Aorta (tissue), 5 donors: ENCODE results near the gene TUBD1. TPM values are rescaled to one million over a fixed set of nuclear protein-coding genes. Genes with fewer than 3 reads are reported as not detected.
"Not testable (repeated sequence)": the region's sequence is repeated elsewhere in the genome, so short reads cannot be mapped to it uniquely, and the experiment has no call there.

ENCODE experiments used
- ATAC-seq: fragments of 200-7000 bp; cut with Tn5 transposase; one replicate; pipeline ENCODE4 v1.9.1; 2022; ENCODE audit warnings: moderate library complexity; ENCODE audit not compliant: low FRiP score
- DNase-seq, 2 donors: peaks; one replicate each; pipeline ENCODE4 v3.0.0-alpha.2; 2020
- H3K27ac ChIP-seq, 2 donors: one replicate each; pipeline ENCODE4 v1.5.1; 2013; ENCODE audit warnings: low read length in 2 of 2, mild to moderate bottlenecking in 2 of 2, moderate library complexity in 2 of 2, control low read depth in 1 of 2, inconsistent platforms in 1 of 2, low read depth in 1 of 2
- H3K27me3 ChIP-seq, 2 donors: one replicate each; pipeline ENCODE4 v1.6.1; 2013; ENCODE audit warnings: control low read depth in 1 of 2, low read length in 1 of 2, mild to moderate bottlenecking in 1 of 2, moderate library complexity in 1 of 2; ENCODE audit not compliant: insufficient read depth in 2 of 2, control insufficient read depth in 1 of 2
- H3K36me3 ChIP-seq, 2 donors: one replicate each; pipeline ENCODE4 v1.6.1; 2013; ENCODE audit warnings: control low read depth in 1 of 2, low read length in 1 of 2, mild to moderate bottlenecking in 1 of 2; ENCODE audit not compliant: insufficient read depth in 2 of 2, control insufficient read depth in 1 of 2
- H3K4me1 ChIP-seq, 2 donors: one replicate each; pipeline ENCODE4 v1.6.1; 2013; ENCODE audit warnings: low read length in 2 of 2, control low read depth in 1 of 2, mild to moderate bottlenecking in 1 of 2, moderate library complexity in 1 of 2; ENCODE audit not compliant: insufficient read depth in 2 of 2, control insufficient read depth in 1 of 2
- H3K4me3 ChIP-seq, 2 donors: one replicate each; pipeline ENCODE4 v1.5.1; 2013; ENCODE audit warnings: low read length in 2 of 2, control low read depth in 1 of 2, mild to moderate bottlenecking in 1 of 2
- H3K9me3 ChIP-seq: one replicate; pipeline ENCODE4 v1.6.1; 2013; ENCODE audit warnings: mild to moderate bottlenecking, low read length; ENCODE audit not compliant: control insufficient read depth
- WGBS, 2 donors: extraction: QIAGEN DNeasy Blood & Tissue Kit; methylation state at CpG; one replicate each; pipeline ENCODE4 v1.1.7; 2013; 5-methylcytosine and 5-hydroxymethylcytosine counted together
- intact Hi-C, 2 donors: fragments of 100-400 bp; cut with DNase I; formaldehyde crosslinking; loops; one replicate each; pipeline versions ENCODE4 v1.14.2 to v1.15.0; 2022
- long read RNA-seq, 2 donors: library from polyadenylated mRNA; unstranded; transcript quantifications; one replicate each; pipeline ENCODE4 v2.0.0, GENCODE V29; 2020 to 2021
- polyA plus RNA-seq, 2 donors: library from polyadenylated mRNA; stranded (reverse); fragments of 200-250 nt; gene quantifications; one replicate each; pipeline ENCODE4 v1.2.3, GENCODE V29; 2013
- total RNA-seq, 2 donors: library from RNA; stranded (reverse); fragmentation: NEBNext Ultra II Directional; extraction: Animal tissue kit (Norgen Biotek cat#: 25700); gene quantifications; one replicate each; pipeline ENCODE4 v1.2.1, GENCODE V29; 2021
- donor health status: healthy with polysubstance abuse.
- donor health status: Bipolar disorder and iron deficiency.
- donor health status: DM: no; HTN: no; CAD: no.
- donor health status: DM: no; HTN: no; CAD: no.
- donor health status: DM: yes; HTN: yes; CAD: no.

Gene TUBD1, protein sequence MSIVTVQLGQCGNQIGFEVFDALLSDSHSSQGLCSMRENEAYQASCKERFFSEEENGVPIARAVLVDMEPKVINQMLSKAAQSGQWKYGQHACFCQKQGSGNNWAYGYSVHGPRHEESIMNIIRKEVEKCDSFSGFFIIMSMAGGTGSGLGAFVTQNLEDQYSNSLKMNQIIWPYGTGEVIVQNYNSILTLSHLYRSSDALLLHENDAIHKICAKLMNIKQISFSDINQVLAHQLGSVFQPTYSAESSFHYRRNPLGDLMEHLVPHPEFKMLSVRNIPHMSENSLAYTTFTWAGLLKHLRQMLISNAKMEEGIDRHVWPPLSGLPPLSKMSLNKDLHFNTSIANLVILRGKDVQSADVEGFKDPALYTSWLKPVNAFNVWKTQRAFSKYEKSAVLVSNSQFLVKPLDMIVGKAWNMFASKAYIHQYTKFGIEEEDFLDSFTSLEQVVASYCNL
- 10 to 100 TPM in 1 of 2 donors, 1 to 10 TPM in 1; 9.4 to 12.0 TPM for total RNA-seq
- polyA plus RNA-seq, result 1 to 10 TPM; 6.6 to 8.4 TPM
- long read RNA-seq, donor 1, transcript TUBD1-201 (9 exons, 2,490 nt), result major isoform, 5 of 17 reads
- long read RNA-seq, donor 1, partial matches to known transcripts, result 1 of 17 reads
- long read RNA-seq, donor 1, other reads (novel, unspliced or antisense), result 11 of 17 reads
- long read RNA-seq, donor 2, partial matches to known transcripts, result 0 of 9 reads
- long read RNA-seq, donor 2, other reads (novel, unspliced or antisense), result 8 of 9 reads

DNA sequence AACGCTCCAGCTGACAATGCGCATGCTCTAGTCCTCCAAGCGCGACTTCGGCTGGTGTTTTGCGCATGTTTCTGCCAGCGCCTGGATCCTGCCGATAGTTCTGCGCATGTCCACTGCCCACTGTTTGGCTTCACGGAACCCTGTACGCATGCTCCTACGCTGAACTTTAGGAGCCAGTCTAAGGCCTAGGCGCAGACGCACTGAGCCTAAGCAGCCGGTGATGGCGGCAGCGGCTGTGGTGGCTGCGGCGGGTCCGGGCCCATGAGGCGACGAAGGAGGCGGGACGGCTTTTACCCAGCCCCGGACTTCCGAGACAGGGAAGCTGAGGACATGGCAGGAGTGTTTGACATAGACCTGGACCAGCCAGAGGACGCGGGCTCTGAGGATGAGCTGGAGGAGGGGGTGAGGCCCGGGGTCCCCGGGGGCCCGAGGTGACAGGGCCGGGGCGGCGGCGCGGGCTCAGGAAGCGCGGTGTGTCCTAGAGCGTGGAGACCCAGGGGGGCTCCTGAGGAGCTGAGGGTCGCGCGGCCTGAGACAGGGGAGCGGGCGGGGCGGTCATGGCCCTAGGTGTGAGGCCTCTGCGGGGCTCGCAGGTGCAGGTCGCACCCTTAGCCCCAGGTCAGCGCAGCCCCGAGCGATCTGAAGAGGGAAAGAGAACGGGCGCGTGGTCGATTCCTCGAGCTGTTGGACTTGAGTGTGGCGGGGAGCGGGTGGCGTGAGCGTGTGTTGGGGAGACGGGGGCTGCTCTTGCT is at the start of gene TUBD1, which contains the start of gene RPS6KB1:
Gene TUBD1 (minus strand): TSS at position 20 of the 752 bp plus-strand sequence. CDS start 1,941 bp downstream, outside the sequence.
Gene RPS6KB1 (plus strand): TSS at position 198 of the 752 bp plus-strand sequence. CDS start 64 bp downstream, at position 262.
- peak within 1 kb of the TSS; percentile 90 to 91 for H3K4me3 ChIP-seq
- H3K27ac ChIP-seq, result peak within 1 kb of the TSS; percentile 2 to 64
- H3K9me3 ChIP-seq, result no peaks in the 10 kb centered on the region
- intact Hi-C loops, result no loop called here
- DNase-seq (peak; percentile 97 to 98), ATAC-seq (peak; percentile 100)
- peaks cover 0 to 3% of the 10 kb centered on the region in 2 donors for H3K4me1 ChIP-seq
- 1% methylated on average over 46 to 61 of the region's 61 CpGs for WGBS, 2 donors
- H3K27me3 ChIP-seq, result peaks cover 0 to 1% of the 10 kb centered on the region in 2 donors
- no peaks in the 10 kb centered on the region for H3K36me3 ChIP-seq

DNA sequence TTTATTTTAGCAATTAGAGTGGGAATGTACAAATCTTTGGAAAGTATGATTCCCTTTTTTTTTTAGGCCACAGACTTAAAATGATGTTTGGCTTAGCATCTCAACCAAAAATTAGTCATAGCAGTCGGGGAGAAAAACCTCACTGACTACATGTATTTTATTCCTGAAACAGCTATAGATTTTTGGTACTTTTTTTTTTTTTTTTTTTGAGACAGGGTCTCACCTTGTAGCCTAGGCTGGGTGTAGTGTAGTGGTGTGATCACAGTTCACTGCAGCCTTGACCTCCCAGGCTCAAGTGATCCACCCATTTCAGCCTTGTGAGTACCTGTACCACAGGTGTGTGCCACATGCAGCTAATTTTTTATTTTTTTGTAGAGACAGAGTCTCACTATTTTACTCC is 48.4 kb upstream of the TUBD1 start:
- H3K4me1 ChIP-seq, result no peaks in the 10 kb centered on the region
- no peaks in the 10 kb centered on the region for H3K9me3 ChIP-seq
- WGBS, 2 donors, result 75 to 82% methylated on average over 1 of the region's 1 CpG
- peaks cover 0 to 4% of the 10 kb centered on the region in 2 donors for H3K36me3 ChIP-seq
- ATAC-seq (no peak), DNase-seq (no peak)
- intact Hi-C loops, result no loop called here
- H3K27me3 ChIP-seq, result no peaks in the 10 kb centered on the region
- H3K27ac ChIP-seq, result no peak overlapping the region
- no peak overlapping the region for H3K4me3 ChIP-seq

DNA sequence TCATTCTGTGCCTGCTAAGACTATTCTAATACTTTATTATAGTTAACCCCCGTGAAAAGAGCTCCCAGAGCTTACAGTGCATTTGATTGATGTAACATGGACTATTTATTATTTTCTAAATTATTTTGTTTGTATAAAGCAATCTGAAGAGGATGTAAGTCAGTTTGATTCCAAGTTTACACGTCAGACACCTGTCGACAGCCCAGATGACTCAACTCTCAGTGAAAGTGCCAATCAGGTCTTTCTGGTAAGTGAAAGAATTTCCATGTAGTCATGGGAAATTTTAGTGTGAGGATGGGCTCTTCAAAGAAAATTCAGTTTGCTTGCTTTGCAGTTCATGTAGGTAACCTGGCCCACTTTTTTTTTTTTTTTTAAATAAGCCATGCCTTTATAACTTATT is 48.0 kb upstream of the TUBD1 start:
- 49 to 60% methylated on average over 3 of the region's 3 CpGs for WGBS, 2 donors
- H3K4me1 ChIP-seq, ATAC-seq, H3K36me3 ChIP-seq, H3K27ac ChIP-seq, intact Hi-C loops, H3K4me3 ChIP-seq, H3K27me3 ChIP-seq, DNase-seq, H3K9me3 ChIP-seq: not testable (repeated sequence)

DNA sequence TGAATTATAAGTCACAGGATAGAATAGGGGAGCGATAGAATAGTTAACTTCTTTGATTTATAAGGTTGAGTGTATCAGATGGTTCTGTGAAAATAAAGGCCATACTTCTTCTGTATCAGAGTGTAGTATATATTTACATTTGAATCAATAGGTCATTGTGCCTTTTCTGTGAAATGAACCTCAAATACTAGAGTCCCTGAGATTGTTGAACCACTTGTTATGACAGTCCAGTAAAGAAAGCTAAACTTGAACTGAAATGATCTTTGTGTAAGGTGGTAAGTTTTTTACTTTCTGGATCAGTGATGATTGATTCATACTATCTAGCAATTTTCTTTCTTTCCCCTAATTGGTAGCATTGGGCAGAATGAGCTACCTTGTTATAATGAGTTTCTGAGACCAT is 40.6 kb upstream of the TUBD1 start:
- H3K9me3 ChIP-seq, H3K27ac ChIP-seq, H3K4me1 ChIP-seq, H3K36me3 ChIP-seq, H3K4me3 ChIP-seq, DNase-seq, intact Hi-C loops, ATAC-seq, H3K27me3 ChIP-seq: not testable (repeated sequence)
- 93 to 97% methylated on average over 1 of the region's 1 CpG for WGBS, 2 donors

DNA sequence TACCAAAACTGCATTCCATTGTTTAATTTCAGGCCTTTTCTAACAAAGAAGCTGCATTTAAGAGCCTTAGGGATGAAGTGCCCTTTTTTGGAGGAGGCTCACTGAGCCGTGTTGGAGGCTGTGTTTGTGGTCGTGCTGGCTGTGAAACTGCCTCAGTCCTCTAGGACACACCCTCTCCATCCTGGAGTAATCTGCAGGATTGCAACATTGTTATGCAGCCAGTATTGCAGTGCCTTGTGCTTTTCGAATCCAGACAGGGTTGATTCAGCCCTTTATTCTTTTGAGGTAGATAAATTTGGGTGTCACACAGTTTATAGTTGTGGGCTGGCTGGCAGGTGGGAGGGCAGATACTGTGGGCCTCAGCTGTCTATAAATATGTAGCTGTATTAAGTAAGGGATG is 38.0 kb upstream of the TUBD1 start:
- H3K4me3 ChIP-seq, H3K36me3 ChIP-seq, ATAC-seq, H3K27ac ChIP-seq, H3K4me1 ChIP-seq, DNase-seq, intact Hi-C loops, H3K9me3 ChIP-seq, H3K27me3 ChIP-seq: not testable (repeated sequence)
- WGBS, 2 donors, result 55 to 56% methylated on average over 3 of the region's 3 CpGs

DNA sequence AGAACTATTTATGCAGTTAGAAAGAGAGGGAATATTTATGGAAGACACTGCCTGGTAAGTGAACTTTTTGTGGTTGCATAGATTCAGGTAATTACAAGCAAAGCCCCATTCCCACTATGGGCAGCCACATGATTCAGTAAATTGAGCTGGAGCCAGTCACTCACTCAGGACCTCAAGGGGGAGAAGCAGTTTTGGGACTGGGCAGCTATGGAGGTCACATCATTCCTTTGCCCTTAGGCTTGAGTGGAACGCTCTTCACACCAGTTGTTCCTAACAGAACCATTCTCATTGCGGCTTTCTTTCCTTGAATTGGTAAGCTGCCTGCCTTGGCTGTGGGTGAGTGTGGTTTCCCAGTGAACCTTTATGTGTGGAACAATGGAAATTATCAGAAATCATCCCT is 37.4 kb upstream of the TUBD1 start:
- H3K36me3 ChIP-seq, ATAC-seq, H3K4me3 ChIP-seq, H3K27ac ChIP-seq, intact Hi-C loops, H3K27me3 ChIP-seq, H3K4me1 ChIP-seq, DNase-seq, H3K9me3 ChIP-seq: not testable (repeated sequence)
- WGBS, 2 donors, result 96 to 98% methylated on average over 2 of the region's 2 CpGs

DNA sequence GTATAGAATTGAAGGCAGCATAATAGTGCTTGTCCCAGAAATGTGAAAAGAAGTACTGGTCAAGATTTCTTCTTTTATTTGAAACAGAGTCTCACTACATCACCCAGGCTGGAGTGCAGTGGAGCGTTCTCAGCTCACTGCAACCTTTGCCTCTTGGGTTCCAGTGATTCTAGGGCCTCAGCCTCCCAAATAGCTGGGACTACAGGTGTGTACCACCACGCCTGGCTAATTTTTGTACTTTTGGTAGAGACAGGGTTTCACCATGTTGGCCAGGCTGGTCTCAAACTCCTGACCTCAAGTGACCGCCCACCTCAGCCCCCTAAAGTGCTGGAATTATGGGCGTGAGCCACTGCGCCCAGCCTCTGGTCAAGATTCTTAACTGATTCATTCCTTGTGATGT is 27.9 kb upstream of the TUBD1 start:
- H3K27ac ChIP-seq, intact Hi-C loops: not testable (repeated sequence)
- WGBS, 2 donors, result 93 to 94% methylated on average over 5 of the region's 5 CpGs

DNA sequence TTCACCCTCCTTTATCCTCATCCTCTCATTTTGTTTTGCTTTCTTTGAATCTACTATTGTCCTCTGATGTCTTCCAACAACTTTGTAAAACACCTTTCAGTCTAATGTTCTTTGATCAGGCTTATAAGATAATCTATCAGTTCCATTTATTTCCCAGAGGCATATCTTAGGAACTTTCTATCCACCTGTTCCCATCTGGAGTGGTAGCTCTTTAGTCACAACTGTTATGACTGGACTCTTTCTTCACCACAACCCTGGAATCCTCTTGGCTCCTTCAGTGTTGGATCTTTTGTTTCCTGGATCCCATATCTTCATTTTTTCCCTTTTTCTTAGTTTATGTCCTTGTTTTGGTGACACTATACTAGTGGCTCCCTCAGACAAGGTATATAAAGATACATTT is 23.7 kb upstream of the TUBD1 start:
- DNase-seq (no peak), ATAC-seq (no peak)
- Histone ChIP-seq H3K27ac (no peak overlapping the region), H3K4me3 (no peak overlapping the region), H3K27me3 (no peaks in the 10 kb centered on the region), H3K4me1 (no peaks in the 10 kb centered on the region), H3K36me3 (peaks cover 3 to 9% of the 10 kb centered on the region in 2 donors), H3K9me3 (no peaks in the 10 kb centered on the region)
- intact Hi-C loops, result loop anchor here in 1 of 2 donors (5.0 kb wide), 1 partner anchor 121 kb away; no protein-coding TSS in a partner anchor

More for the DNA sequence above, 27.9 kb upstream of the TUBD1 start:
- not testable (repeated sequence) for H3K9me3 ChIP-seq, H3K36me3 ChIP-seq, ATAC-seq, DNase-seq, H3K27me3 ChIP-seq, H3K4me3 ChIP-seq, H3K4me1 ChIP-seq
